T-cell (primary cell): ENCODE results near the gene ARL4D. TPM values are rescaled to one million over a fixed set of nuclear protein-coding genes. Genes with fewer than 3 reads are reported as not detected.
"Not testable (repeated sequence)": the region's sequence is repeated elsewhere in the genome, so short reads cannot be mapped to it uniquely, and the experiment has no call there.

ENCODE experiments used
- ATAC-seq, 4 experiments: fragments of 200-7000 bp in 3 of 4; fragments of 150-1000 bp in 1 of 4; cut with Tn5 transposase; replicated peaks in 1 of 4; 1 replicate in 3 of 4; 2 replicates in 1 of 4; pipeline ENCODE4 v1.10.0; 2021; ENCODE audit warnings: moderate library complexity in 3 of 4, mild to moderate bottlenecking in 2 of 4, moderate number of reproducible peaks in 1 of 4
- CTCF ChIA-PET, 2 donors: fragments of 300-600 bp; sonication (Branson Sonifier 250); formaldehyde crosslinking; loops; one replicate each; lab custom pipeline; 2022; ENCODE audit warnings: antibody characterized with exemption in 2 of 2; lab: Charles Lee
- POLR2A ChIA-PET, 2 donors: fragments of 300-600 bp; sonication (Branson Sonifier 250); formaldehyde crosslinking; loops; one replicate each; lab custom pipeline; 2022; ENCODE audit warnings: antibody characterized with exemption in 2 of 2; lab: Charles Lee
- DNase-seq, 35 experiments: peaks; one replicate each; pipeline versions ENCODE4 v3.0.0 to v3.0.0-alpha.2; 2013 to 2023
- H3K27ac ChIP-seq: one replicate; pipeline ENCODE4 v1.5.1; 2013; ENCODE audit warnings: low read length
- H3K27me3 ChIP-seq, 2 experiments: replicated peaks in 1 of 2; 1 replicate in 1 of 2; 2 replicates in 1 of 2; pipeline versions ENCODE4 v1.6.1 to v1.7.0; 2013; ENCODE audit warnings: low read length in 1 of 2, mixed read lengths in 1 of 2; ENCODE audit not compliant: control insufficient read depth in 2 of 2, insufficient read depth in 2 of 2; ENCODE audit errors: extremely low read depth in 1 of 2
- H3K36me3 ChIP-seq, 2 donors: 1 replicate in 1 of 2; 2 replicates in 1 of 2; pipeline versions ENCODE4 v1.6.1 to v1.7.0; 2013; ENCODE audit warnings: low read length in 1 of 2; ENCODE audit not compliant: control insufficient read depth in 2 of 2, insufficient read depth in 1 of 2; ENCODE audit errors: extremely low read depth in 1 of 2
- H3K4me1 ChIP-seq, 2 experiments: 1 replicate in 1 of 2; 2 replicates in 1 of 2; pipeline versions ENCODE4 v1.6.1 to v1.7.0; 2013; ENCODE audit warnings: low read length in 2 of 2, mixed read lengths in 1 of 2; ENCODE audit not compliant: insufficient read depth in 2 of 2, control insufficient read depth in 1 of 2; ENCODE audit errors: extremely low read depth in 1 of 2
- H3K4me3 ChIP-seq, 2 donors: 1 replicate in 1 of 2; 2 replicates in 1 of 2; pipeline versions ENCODE4 v1.5.1 to v1.7.0; 2013; ENCODE audit warnings: mild to moderate bottlenecking in 2 of 2, low read length in 1 of 2, moderate library complexity in 1 of 2; ENCODE audit not compliant: control insufficient read depth in 1 of 2; ENCODE audit errors: extremely low read depth in 1 of 2
- H3K9me3 ChIP-seq: 2 replicates; pipeline ENCODE4 v1.7.0; 2013
- H3K27ac Mint-ChIP-seq, 2 donors: one replicate each; pipeline ENCODE4 v1.8.0; 2020 to 2021; ENCODE audit warnings: mild to moderate bottlenecking in 2 of 2, mixed read lengths in 2 of 2
- H3K27me3 Mint-ChIP-seq, 2 donors: one replicate each; pipeline ENCODE4 v1.8.0; 2021 to 2022; ENCODE audit warnings: mixed read lengths in 2 of 2
- H3K36me3 Mint-ChIP-seq: one replicate; pipeline ENCODE4 v1.8.0; 2021; ENCODE audit warnings: mixed read lengths
- H3K4me1 Mint-ChIP-seq, 3 donors: one replicate each; pipeline ENCODE4 v1.8.0; 2020 to 2022; ENCODE audit warnings: mixed read lengths in 3 of 3, mild to moderate bottlenecking in 1 of 3
- H3K4me3 Mint-ChIP-seq, 3 donors: one replicate each; pipeline ENCODE4 v1.8.0; 2020 to 2022; ENCODE audit warnings: mild to moderate bottlenecking in 3 of 3, mixed read lengths in 3 of 3, moderate library complexity in 3 of 3
- H3K9me3 Mint-ChIP-seq, 3 donors: one replicate each; pipeline ENCODE4 v1.8.0; 2020 to 2022; ENCODE audit warnings: mixed read lengths in 3 of 3
- WGBS: methylation state at CpG from one replicate; pipeline ENCODE4 v1.1.5; 2013; ENCODE audit warnings: missing lambda C conversion rate; ENCODE audit not compliant: insufficient coverage; 5-methylcytosine and 5-hydroxymethylcytosine counted together
- total RNA-seq, 35 experiments: library from RNA in 6 of 35; stranded (reverse) in 6 of 35; fragments of 120-200 nt in 1 of 35; gene quantifications; one replicate each; pipeline versions ENCODE4 v1.2.1 to v1.2.4 and lab custom pipeline; 2013 to 2026

The ARL4D gene
- total RNA-seq, 5 donors from 2014 or later (not counting 1 experiment from before 2014, with no cell fraction given): 1.3 to 2.9 (median 2.4) TPM

DNA sequence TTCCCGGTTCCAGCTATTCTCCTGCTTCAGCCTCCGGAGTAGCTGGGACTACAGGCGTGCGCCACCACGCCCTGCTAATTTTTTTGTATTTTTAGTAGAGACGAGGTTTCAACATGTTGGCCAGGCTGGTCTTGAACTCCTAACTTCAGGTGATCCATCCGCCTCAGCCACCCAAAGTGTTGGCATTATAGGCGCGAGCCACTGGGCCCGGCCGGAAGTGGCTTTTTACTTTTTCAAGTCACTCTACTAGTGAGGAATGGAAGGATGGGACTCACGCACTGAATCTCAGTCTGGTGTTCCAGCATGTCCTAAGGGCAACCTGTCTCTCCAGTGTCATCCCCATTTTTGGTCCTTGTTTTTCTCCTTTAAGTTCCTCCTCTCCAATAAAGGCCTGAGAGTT lies 4.1 kb upstream of the ARL4D start:
- WGBS: 100% methylated on average over 2 of the region's 12 CpGs
- not testable (repeated sequence) for H3K36me3 Mint-ChIP-seq, H3K27ac Mint-ChIP-seq, H3K27ac ChIP-seq, H3K27me3 Mint-ChIP-seq, H3K4me3 ChIP-seq, H3K4me3 Mint-ChIP-seq, DNase-seq, H3K9me3 ChIP-seq, H3K9me3 Mint-ChIP-seq, H3K27me3 ChIP-seq, ATAC-seq, H3K36me3 ChIP-seq
- ChIA-PET POLR2A (interaction anchor here in 1 of 2 donors (2.6 kb wide), 1 partner anchor 27 kb away, joined by 9 read pairs; no protein-coding TSS in a partner anchor), CTCF (interaction anchor here in 1 of 2 donors (0.8 to 4.5 kb wide), 4 partner anchors 27 to 88 kb away, joined by 4 to 48 read pairs (median 6); partner anchors contain the start of gene DHX8)
- H3K4me1 ChIP-seq: peaks cover 15 to 37% of the 10 kb centered on the region in 2 experiments
- H3K4me1 Mint-ChIP-seq: peaks cover 24 to 47% (median 27%) of the 10 kb centered on the region in 3 donors

DNA sequence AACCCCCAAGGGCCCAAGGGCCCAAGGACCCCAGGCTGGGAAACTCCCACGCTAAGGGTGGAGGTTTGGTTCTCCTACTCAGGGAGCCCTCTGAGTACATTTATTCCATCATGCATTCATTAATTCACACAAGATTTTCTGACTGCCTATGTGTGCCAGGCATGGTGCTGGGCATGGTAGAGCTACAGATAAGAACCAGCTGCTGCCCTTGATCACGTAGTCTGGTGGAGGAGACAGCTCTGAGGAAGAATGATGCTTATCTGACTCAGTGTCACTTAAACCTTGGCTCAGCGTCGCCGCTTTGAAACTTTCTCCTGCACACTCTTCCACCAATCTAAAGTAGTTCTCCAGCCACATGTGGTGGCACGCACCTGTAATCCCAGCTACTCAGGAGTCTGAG lies 3.6 kb upstream of the ARL4D start:
- no peaks in the 10 kb centered on the region for H3K27me3 ChIP-seq
- Mint-ChIP-seq H3K4me1 (peaks cover 24 to 43% (median 25%) of the 10 kb centered on the region in 3 donors), H3K36me3 (no peaks in the 10 kb centered on the region), H3K9me3 (no peaks in the 10 kb centered on the region), H3K27ac (no peak overlapping the region), H3K27me3 (no peaks in the 10 kb centered on the region), H3K4me3 (no peak overlapping the region)
- POLR2A ChIA-PET: interaction anchor here (0.6 to 2.6 kb wide), 4 partner anchors 12 to 240 kb away, joined by 3 to 9 read pairs (median 6); no protein-coding TSS in a partner anchor
- no peak for ATAC-seq
- no peak overlapping the region for H3K27ac ChIP-seq
- no peaks in the 10 kb centered on the region for H3K36me3 ChIP-seq
- no peak overlapping the region for H3K4me3 ChIP-seq
- CTCF ChIA-PET: interaction anchor here (0.6 to 4.5 kb wide), 5 partner anchors 15 to 339 kb away, joined by 3 to 48 read pairs (median 4); partner anchors contain the start of gene DHX8 (in 1 of the 2)
- H3K4me1 ChIP-seq: peaks cover 17 to 37% of the 10 kb centered on the region in 2 experiments
- no peaks in the 10 kb centered on the region for H3K9me3 ChIP-seq
- DNase-seq: no peak
- WGBS: 94% methylated on average over 5 of the region's 6 CpGs

DNA sequence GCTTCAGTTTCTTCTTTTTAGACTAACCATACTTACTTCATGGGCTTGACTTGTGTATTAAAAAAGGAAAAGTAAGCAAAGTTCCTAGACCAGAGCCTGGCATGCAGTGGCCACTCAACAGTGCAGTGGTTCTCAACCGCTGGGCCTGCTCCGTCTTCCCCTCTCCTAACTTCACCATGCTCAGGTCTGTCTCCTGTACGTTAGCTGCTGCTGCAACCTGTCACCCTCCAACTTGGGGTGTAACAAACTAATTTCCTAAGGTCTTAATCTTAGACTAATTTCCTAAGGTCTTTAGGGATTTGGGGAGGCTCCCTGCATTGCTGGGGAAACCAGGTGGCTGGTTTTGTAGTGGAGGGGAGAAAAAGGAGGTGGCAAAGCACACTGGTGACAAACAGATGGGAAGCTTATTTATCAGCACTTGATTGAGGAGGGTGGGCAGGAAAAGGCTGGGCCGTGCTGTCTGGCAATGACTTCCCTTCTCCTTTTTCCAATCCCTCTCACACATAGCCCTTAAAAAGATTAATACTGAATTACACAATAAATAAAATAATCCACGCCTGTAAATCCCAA lies 2.2 kb upstream of the ARL4D start:
- no peaks in the 10 kb centered on the region for H3K9me3 Mint-ChIP-seq
- ChIA-PET CTCF (interaction anchor here (1.1 to 4.5 kb wide), 3 partner anchors 36 to 87 kb away, joined by 3 to 48 read pairs (median 3); partner anchors contain the start of gene DHX8 (in 1 of the 2)), POLR2A (interaction anchor here (0.6 to 1.2 kb wide), 2 partner anchors 29 to 90 kb away, joined by 10 read pairs; no protein-coding TSS in a partner anchor)
- no peak for DNase-seq
- Histone ChIP-seq H3K27me3 (no peaks in the 10 kb centered on the region), H3K9me3 (no peaks in the 10 kb centered on the region), H3K27ac (no peak overlapping the region), H3K4me1 (peaks cover 27 to 39% of the 10 kb centered on the region in 2 experiments), H3K4me3 (no peak overlapping the region), H3K36me3 (no peaks in the 10 kb centered on the region)
- H3K36me3 Mint-ChIP-seq: no peaks in the 10 kb centered on the region
- no peak overlapping the region for H3K4me3 Mint-ChIP-seq
- no peaks in the 10 kb centered on the region for H3K27me3 Mint-ChIP-seq
- WGBS: 100% methylated on average over 2 of the region's 5 CpGs
- peak overlapping the region; percentile 16 to 27 for H3K27ac Mint-ChIP-seq
- ATAC-seq: no peak
- peaks cover 37 to 55% (median 38%) of the 10 kb centered on the region in 3 donors for H3K4me1 Mint-ChIP-seq

DNA sequence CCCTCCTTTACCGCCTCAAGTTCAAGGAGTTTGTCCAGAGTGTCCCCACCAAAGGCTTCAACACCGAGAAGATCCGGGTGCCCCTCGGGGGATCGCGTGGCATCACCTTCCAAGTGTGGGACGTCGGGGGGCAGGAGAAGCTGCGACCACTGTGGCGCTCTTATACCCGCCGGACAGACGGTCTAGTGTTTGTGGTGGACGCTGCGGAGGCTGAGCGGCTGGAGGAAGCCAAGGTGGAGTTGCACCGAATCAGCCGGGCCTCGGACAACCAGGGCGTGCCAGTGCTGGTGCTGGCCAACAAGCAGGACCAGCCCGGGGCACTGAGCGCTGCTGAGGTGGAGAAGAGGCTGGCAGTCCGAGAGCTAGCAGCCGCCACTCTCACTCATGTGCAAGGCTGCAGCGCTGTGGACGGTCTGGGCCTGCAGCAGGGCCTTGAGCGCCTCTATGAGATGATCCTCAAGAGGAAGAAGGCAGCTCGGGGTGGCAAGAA lies 1.1 kb downstream of the ARL4D start:
- H3K36me3 Mint-ChIP-seq: no peaks in the 10 kb centered on the region
- POLR2A ChIA-PET: interaction anchor here in 1 of 2 donors (1.5 kb wide), 1 partner anchor 39 kb away, joined by 9 read pairs; no protein-coding TSS in a partner anchor
- 97% methylated on average over 22 of the region's 28 CpGs for WGBS

DNA sequence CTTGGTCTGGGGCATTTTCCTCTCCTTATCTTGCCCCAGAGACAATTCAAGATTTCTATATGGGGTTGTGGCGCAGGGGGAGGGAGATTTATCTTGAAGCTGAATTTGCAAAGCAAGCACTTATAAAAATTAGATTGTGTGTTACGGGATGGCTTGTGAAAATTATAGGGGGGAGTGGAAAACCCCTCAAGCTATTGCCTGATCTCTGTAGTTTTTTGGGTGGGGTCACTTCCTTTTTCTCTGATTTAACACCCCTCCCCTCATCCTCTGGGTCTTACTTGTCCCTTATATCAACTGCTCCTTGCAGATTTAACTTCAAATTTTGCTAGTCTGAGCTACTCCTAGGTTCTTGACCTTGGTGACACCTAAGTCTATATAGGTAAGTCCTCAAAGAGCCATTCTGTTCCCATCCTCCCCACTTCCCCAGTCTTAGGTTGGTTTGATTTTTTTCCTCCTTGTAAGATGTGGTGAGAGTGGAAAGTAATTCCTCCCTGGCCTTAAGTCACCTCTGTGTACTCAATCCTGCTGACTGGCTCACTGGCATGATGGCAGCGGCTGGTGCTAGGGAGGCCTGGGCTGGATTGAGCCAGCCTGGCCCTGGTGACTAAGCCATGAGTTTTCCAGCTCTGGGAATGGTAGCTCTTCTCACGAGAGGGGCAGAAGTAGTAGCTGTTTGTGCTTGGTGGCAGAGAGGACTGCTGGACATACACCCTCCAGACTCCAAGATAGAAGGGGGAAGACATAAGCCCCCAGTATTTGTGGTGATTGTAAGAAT lies 2.3 kb downstream of the ARL4D start:
- Mint-ChIP-seq H3K9me3 (no peaks in the 10 kb centered on the region), H3K27me3 (no peaks in the 10 kb centered on the region), H3K27ac (peak overlapping the region in 1 of 2 donors; percentile 28), H3K36me3 (no peaks in the 10 kb centered on the region), H3K4me3 (peak overlapping the region; percentile 52 to 61 (median 58)), H3K4me1 (peaks cover 31 to 38% (median 33%) of the 10 kb centered on the region in 3 donors)
- ATAC-seq: no peak
- CTCF ChIA-PET: interaction anchor here in 1 of 2 donors (0.6 to 1.2 kb wide), 3 partner anchors 83 to 848 kb away, joined by 3 to 6 read pairs (median 3); partner anchors contain the start of gene DHX8
- Histone ChIP-seq H3K4me3 (no peak overlapping the region), H3K9me3 (no peaks in the 10 kb centered on the region), H3K4me1 (peaks cover 21 to 24% of the 10 kb centered on the region in 2 experiments), H3K36me3 (no peaks in the 10 kb centered on the region), H3K27ac (no peak overlapping the region), H3K27me3 (no peaks in the 10 kb centered on the region)
- DNase-seq: no peak
- WGBS: no CpG with 5 or more reads among the region's 4 CpGs
- POLR2A ChIA-PET: interaction anchor here in 1 of 2 donors (0.8 to 1.1 kb wide), 2 partner anchors 34 to 41 kb away, joined by 3 to 4 read pairs; no protein-coding TSS in a partner anchor

More for the DNA sequence above, 1.1 kb downstream of the ARL4D start:
- CTCF ChIA-PET: interaction anchor here in 1 of 2 donors (1.0 to 1.2 kb wide), 2 partner anchors 84 to 114 kb away, joined by 3 to 6 read pairs; partner anchors contain the start of gene DHX8
- Mint-ChIP-seq H3K4me1 (peaks cover 33 to 46% (median 33%) of the 10 kb centered on the region in 3 donors), H3K9me3 (no peaks in the 10 kb centered on the region), H3K4me3 (peak overlapping the region; percentile 89 to 94 (median 89)), H3K27me3 (no peaks in the 10 kb centered on the region), H3K27ac (no peak overlapping the region)
- peaks cover 25% of the 10 kb centered on the region in 2 experiments for H3K4me1 ChIP-seq
- ATAC-seq: no peak
- H3K4me3 ChIP-seq: no peak overlapping the region
- H3K27me3 ChIP-seq: no peaks in the 10 kb centered on the region
- DNase-seq: no peak
- H3K9me3 ChIP-seq: no peaks in the 10 kb centered on the region
- no peak overlapping the region for H3K27ac ChIP-seq
- H3K36me3 ChIP-seq: no peaks in the 10 kb centered on the region

DNA sequence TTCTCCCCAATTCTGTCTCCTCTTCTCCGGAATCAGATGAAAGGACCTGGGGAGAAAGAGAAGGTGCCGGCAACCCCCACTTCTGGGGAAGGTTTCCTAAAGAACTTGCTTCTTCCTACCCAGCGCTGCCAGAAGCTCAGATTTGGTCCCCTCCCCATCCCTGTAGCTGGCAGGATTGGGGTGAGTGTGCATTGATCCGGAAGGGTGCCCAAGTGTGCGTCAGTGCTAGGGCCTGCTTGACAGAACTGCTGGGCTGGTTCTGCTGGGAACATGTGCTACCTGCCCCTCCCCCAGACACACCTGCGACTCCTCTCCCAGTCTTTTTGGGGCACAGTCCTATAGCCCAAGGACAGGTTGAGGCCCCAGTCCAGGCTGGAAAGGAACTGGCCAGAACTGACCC lies 3.3 kb downstream of the ARL4D start:
- Mint-ChIP-seq H3K4me3 (no peak overlapping the region), H3K4me1 (peaks cover 27 to 33% (median 32%) of the 10 kb centered on the region in 3 donors), H3K27ac (no peak overlapping the region), H3K36me3 (no peaks in the 10 kb centered on the region), H3K27me3 (no peaks in the 10 kb centered on the region), H3K9me3 (no peaks in the 10 kb centered on the region)
- DNase-seq (no peak), ATAC-seq (no peak)
- Histone ChIP-seq H3K36me3 (no peaks in the 10 kb centered on the region), H3K4me3 (no peak overlapping the region), H3K27me3 (peaks cover 0 to 3% of the 10 kb centered on the region in 2 experiments), H3K27ac (no peak overlapping the region), H3K4me1 (peaks cover 21% of the 10 kb centered on the region in 2 experiments), H3K9me3 (no peaks in the 10 kb centered on the region)
- ChIA-PET POLR2A (no interaction called here), CTCF (no interaction called here)
- WGBS: 100% methylated on average over 2 of the region's 6 CpGs
